Retinal pigment epithelial cell (primary cell): ENCODE data around the gene PRG2.

Source experiments
- DNase-seq: peaks from one replicate; pipeline ENCODE4 v3.0.0-alpha.2; 2010; ENCODE audit warnings: low read depth
- H3K4me3 ChIP-seq: 2 replicates; pipeline ENCODE4 v1.5.1; 2011; ENCODE audit warnings: mild to moderate bottlenecking, low read length, control low read depth, moderate library complexity
- TF ChIP-seq, protein P1 (sequence below): conservative IDR thresholded peaks from 2 replicates; pipeline ENCODE4 v1.5.1; 2011; ENCODE audit warnings: low read depth, low read length, control low read depth, inconsistent platforms

Gene PRG2

DNA sequence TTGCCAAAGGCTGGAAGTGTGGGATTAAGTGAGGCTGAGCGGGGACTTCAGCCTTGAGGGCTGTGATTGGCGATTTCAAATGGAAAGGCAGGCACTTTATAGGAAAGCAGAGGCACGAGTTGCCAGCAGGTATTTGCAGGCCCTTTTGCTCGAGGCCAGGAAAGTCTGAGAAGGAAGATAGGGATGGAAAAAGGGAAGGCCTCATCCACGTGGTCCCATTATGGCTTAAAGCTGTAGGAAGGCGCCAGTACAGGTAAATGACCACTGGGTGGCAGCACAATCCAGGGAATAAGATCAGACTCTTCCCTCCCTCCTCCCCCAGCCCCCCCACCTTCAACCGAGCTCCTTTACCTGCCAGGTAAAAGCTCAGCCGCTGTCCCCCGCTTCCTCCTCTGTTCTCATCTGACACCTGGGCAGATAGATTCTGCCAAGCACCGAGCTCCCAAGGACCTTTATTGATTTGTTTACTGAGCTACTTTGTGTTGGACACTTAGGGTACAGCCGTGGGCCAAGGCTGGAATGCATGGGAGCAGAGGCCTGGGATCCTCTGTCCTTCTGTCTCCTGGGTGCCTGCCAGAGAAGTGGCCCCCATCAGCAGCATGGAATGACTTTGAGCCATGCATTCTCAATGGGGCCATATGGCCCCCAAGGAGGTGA is 44.8 kb downstream of the PRG2 start:
- no peak overlapping the region for H3K4me3 ChIP-seq
- TF ChIP-seq, protein P1, sequence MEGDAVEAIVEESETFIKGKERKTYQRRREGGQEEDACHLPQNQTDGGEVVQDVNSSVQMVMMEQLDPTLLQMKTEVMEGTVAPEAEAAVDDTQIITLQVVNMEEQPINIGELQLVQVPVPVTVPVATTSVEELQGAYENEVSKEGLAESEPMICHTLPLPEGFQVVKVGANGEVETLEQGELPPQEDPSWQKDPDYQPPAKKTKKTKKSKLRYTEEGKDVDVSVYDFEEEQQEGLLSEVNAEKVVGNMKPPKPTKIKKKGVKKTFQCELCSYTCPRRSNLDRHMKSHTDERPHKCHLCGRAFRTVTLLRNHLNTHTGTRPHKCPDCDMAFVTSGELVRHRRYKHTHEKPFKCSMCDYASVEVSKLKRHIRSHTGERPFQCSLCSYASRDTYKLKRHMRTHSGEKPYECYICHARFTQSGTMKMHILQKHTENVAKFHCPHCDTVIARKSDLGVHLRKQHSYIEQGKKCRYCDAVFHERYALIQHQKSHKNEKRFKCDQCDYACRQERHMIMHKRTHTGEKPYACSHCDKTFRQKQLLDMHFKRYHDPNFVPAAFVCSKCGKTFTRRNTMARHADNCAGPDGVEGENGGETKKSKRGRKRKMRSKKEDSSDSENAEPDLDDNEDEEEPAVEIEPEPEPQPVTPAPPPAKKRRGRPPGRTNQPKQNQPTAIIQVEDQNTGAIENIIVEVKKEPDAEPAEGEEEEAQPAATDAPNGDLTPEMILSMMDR, result peak; percentile 69
- DNase-seq, result no peak

DNA sequence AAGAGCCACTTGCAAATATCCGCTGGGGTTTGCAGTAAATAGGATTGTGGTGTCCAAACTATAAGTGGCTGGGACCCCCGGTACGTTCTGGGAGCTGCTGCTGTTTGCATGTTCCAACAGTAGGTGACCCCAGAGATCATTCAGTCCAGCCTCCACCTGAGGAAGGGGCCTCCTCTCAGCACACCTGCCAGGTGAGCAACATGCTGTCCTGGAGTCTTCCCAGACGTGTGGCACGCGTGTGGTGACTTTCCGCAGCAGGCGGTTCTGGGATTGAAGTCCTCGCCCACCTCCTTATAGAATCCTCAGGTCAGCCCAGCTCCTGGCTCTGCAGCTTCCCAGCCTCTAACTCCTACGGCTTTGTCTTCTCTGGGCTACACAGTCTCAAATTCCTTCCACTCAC is 45.6 kb downstream of the PRG2 start:
- DNase-seq, result no peak
- TF ChIP-seq, protein P1, result no peak
- H3K4me3 ChIP-seq, result no peak overlapping the region

DNA sequence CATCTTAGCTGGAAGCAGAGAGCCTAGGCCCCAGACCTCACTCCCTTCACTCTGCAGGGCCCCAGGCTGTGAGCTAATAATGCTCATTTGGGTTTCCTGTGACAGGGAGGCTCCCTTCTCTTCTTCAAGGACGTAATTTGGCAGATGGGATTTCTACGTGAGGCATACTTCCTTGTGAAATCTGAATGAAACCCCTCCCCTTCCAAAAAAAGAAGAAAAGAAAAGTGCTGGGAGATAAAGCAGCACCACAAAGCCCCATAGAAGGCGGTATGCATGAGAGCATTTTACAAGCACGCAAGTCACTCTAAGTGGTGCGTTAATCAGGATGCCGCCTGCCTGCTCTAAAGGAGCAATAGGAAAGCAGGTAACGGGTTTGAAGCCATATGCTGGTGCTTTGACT is 46.6 kb downstream of the PRG2 start:
- TF ChIP-seq, protein P1, result no peak
- no peak for DNase-seq
- no peak overlapping the region for H3K4me3 ChIP-seq

DNA sequence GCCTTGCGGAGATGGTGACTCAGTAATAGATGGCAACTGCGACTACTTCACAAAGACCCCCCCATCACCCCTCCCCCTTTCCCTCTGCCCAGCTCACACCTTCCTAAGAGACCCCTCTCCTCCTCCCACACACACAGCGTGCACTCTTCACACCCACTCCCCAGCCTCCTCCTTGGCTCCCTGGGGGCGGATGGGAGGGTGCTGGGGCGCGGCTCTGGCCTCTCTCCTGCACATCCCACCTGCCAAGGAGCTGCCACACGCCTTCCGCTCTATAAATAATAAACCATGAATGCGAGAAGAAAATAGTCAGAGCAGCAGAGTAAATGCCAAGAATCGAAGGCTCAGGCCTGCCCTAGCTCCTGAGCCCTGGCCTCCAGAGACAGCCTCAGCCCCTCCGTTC is 47.7 kb downstream of the PRG2 start:
- no peak overlapping the region for H3K4me3 ChIP-seq
- no peak for DNase-seq
- TF ChIP-seq, protein P1, result no peak

DNA sequence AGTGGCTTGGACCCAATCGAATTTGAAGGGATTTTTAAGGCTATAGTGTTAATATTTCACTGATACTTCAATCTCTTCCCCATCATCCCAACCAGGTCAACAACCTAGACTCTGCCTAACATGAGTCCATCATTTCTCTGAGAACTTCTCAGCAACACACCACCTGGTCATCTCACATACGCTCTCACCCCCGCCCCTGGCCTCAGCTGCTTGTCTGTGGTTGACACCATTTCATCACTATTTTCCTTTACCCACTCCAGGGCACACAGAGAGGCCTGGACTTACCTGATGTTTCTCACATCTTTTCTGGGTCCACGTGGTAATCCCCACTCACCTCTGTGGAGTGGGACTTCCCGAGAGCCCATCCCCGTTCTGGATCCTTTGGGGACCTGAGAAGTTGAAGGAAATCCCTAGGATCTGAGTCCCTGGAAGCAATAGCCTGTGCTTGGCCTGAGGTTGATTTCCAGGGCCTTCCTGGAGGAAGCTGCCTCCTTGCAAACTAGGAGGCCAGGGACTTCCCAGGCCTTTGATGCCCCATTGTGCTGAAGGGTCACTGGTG is 49.1 kb downstream of the PRG2 start:
- H3K4me3 ChIP-seq, result no peak overlapping the region
- TF ChIP-seq, protein P1, result no peak
- no peak for DNase-seq

DNA sequence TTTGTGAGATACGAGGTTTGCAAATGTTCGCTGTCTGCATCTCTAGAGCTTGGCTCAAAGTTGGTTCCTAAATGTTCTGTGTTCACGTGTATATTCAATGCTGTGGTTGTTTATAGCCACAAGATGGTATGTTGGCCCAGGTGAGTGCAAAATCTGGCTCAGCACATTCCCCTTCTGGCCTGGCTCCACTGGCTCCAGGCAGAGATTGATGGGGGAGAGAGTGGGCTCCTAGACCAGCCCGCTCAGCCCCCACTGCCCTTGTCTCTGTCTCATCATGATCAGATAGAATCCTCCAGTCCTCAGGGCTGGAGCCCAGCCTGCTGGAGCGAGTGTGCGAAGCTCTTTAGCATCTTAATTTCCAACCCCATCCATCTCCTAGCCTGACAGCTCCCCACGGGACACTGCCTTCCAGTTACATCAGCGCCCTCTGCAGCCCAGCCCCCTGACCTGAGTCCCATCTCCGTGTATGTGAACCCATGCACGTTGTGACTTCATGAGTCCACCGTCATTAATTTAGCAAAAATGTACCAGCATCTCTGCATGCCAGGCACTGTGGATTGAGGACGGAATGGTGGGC is 50.3 kb downstream of the PRG2 start:
- TF ChIP-seq, protein P1, result peak; percentile 28
- no peak for DNase-seq
- H3K4me3 ChIP-seq, result no peak overlapping the region

DNA sequence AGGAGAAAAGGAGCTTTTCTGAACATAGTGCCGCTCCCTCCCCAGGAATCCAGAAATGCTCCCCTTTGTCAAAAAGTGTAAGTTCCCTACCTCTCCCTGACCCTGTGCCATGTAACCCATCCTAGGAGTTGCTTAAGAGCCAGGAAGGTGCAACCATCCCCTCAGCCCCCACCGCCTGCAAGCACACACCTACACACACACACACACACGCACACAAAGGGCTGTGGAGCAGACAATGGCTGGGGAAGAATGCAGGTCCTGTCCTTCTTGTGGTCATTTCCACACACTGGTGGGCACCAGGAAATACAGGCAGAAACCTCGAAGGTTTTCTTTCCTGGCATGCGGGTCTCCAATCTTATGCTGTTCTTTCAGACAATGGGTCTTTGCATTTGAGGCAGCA is 51.1 kb downstream of the PRG2 start:
- H3K4me3 ChIP-seq, result no peak overlapping the region
- DNase-seq, result no peak
- TF ChIP-seq, protein P1, result no peak
